ENCODE results near the gene KRTAP12-3.

GRCh38 chr21:44699502-44700001 lies 41.8 kb downstream of the KRTAP12-3 start:
- TF ChIP-seq TAF1 (IDR thresholded peaks at IDR 0.05; ENCODE audit: low read depth): no peak
- no peak for TF ChIP-seq TCF12 (IDR thresholded peaks at IDR 0.05; ENCODE audit: low read depth)
- no peak for TF ChIP-seq YY1 (IDR thresholded peaks at IDR 0.05; ENCODE audit: low read depth)
- TF ChIP-seq EGR1 (IDR thresholded peaks at IDR 0.05): no peak

Measured in Ishikawa (cell line).